ENCODE measurements around the gene CRYZL1. TPM values are rescaled to one million over a fixed set of nuclear protein-coding genes. Genes with fewer than 3 reads are reported as not detected.

The CRYZL1 gene
- total RNA-seq, 1 experiment from 2014 or later: 46.6 TPM

GRCh38 chr21:33673473-33673872 is 31.9 kb upstream of the CRYZL1 start:
- Histone ChIP-seq H3K36me3 (ENCODE audit: insufficient read depth, low read length, poor library complexity, severe bottlenecking) (no peaks in the 10 kb centered on the region), H3K27ac (ENCODE audit: low read depth, low read length, poor library complexity, severe bottlenecking) (no peak overlapping the region), H3K4me1 (ENCODE audit: insufficient read depth, low read length, poor library complexity, severe bottlenecking) (no peaks in the 10 kb centered on the region), H3K27me3 (replicated peaks; ENCODE audit: insufficient read depth, low read depth, low read length, poor library complexity) (no peaks in the 10 kb centered on the region), H3K9me3 (ENCODE audit: low read depth, low read length, poor library complexity, severe bottlenecking) (no peaks in the 10 kb centered on the region), H3K4me3 (ENCODE audit: low read depth, low read length, poor library complexity, severe bottlenecking) (no peak overlapping the region)
- TF ChIP-seq CTCF (conservative IDR thresholded peaks at IDR 0.05; ENCODE audit: low read depth, low read length) (no peak), EZH2 (IDR thresholded peaks at IDR 0.05; ENCODE audit: borderline replicate concordance, low read depth, low read length, poor library complexity, severe bottlenecking) (no peak)
- BruUV-seq (replicated peaks): no TSS peak
- intact Hi-C loops (cut with micrococcal nuclease; ENCODE audit: unreplicated experiment): no loop called here
- CTCF ChIA-PET: no interaction called here
- DNase-seq (ENCODE audit: low spot score): no peak
- POLR2A ChIA-PET (ENCODE audit: low non-redundant PET): no interaction called here

GRCh38 chr21:33670076-33670978 is 28.8 kb upstream of the CRYZL1 start:
- no peak overlapping the region for H3K27ac ChIP-seq (ENCODE audit: low read depth, low read length, poor library complexity, severe bottlenecking)
- no peaks in the 10 kb centered on the region for H3K36me3 ChIP-seq (ENCODE audit: insufficient read depth, low read length, poor library complexity, severe bottlenecking)
- no TSS peak for BruUV-seq (replicated peaks)
- no peaks in the 10 kb centered on the region for H3K9me3 ChIP-seq (ENCODE audit: low read depth, low read length, poor library complexity, severe bottlenecking)
- TF ChIP-seq EZH2 (IDR thresholded peaks at IDR 0.05; ENCODE audit: borderline replicate concordance, low read depth, low read length, poor library complexity, severe bottlenecking): no peak
- no peak for TF ChIP-seq CTCF (conservative IDR thresholded peaks at IDR 0.05; ENCODE audit: low read depth, low read length)
- no peak for DNase-seq (ENCODE audit: low spot score)
- ChIA-PET CTCF (no interaction called here), POLR2A (ENCODE audit: low non-redundant PET) (no interaction called here)
- H3K27me3 ChIP-seq (replicated peaks; ENCODE audit: insufficient read depth, low read depth, low read length, poor library complexity): no peaks in the 10 kb centered on the region
- no peak overlapping the region for H3K4me3 ChIP-seq (ENCODE audit: low read depth, low read length, poor library complexity, severe bottlenecking)
- H3K4me1 ChIP-seq (ENCODE audit: insufficient read depth, low read length, poor library complexity, severe bottlenecking): no peaks in the 10 kb centered on the region
- intact Hi-C loops (cut with micrococcal nuclease; ENCODE audit: unreplicated experiment): no loop called here

GRCh38 chr21:33668620-33669019 is 27.1 kb upstream of the CRYZL1 start:
- Histone ChIP-seq H3K27ac (ENCODE audit: low read depth, low read length, poor library complexity, severe bottlenecking) (no peak overlapping the region), H3K36me3 (ENCODE audit: insufficient read depth, low read length, poor library complexity, severe bottlenecking) (no peaks in the 10 kb centered on the region), H3K27me3 (replicated peaks; ENCODE audit: insufficient read depth, low read depth, low read length, poor library complexity) (no peaks in the 10 kb centered on the region), H3K4me3 (ENCODE audit: low read depth, low read length, poor library complexity, severe bottlenecking) (no peak overlapping the region), H3K4me1 (ENCODE audit: insufficient read depth, low read length, poor library complexity, severe bottlenecking) (no peaks in the 10 kb centered on the region), H3K9me3 (ENCODE audit: low read depth, low read length, poor library complexity, severe bottlenecking) (no peaks in the 10 kb centered on the region)
- DNase-seq (ENCODE audit: low spot score): no peak
- BruUV-seq (replicated peaks): no TSS peak
- ChIA-PET CTCF (no interaction called here), POLR2A (ENCODE audit: low non-redundant PET) (no interaction called here)
- TF ChIP-seq EZH2 (IDR thresholded peaks at IDR 0.05; ENCODE audit: borderline replicate concordance, low read depth, low read length, poor library complexity, severe bottlenecking) (no peak), CTCF (conservative IDR thresholded peaks at IDR 0.05; ENCODE audit: low read depth, low read length) (no peak)
- intact Hi-C loops (cut with micrococcal nuclease; ENCODE audit: unreplicated experiment): no loop called here
